GM23338 (cell line): Measurements from ENCODE around the gene RNF2. TPM values are rescaled to one million over a fixed set of nuclear protein-coding genes. Genes with fewer than 3 reads are reported as not detected.

Source experiments
- ATAC-seq: fragments of 200-7000 bp; cut with Tn5 transposase; 3 replicates; pipeline ENCODE4 v1.9.1; 2020
- DNase-seq: peaks from one replicate; pipeline ENCODE4 v3.0.0-alpha.2; 2015; ENCODE audit warnings: low spot score
- H2AFZ ChIP-seq: fragments of 200-600 bp; sonication (generic); 2 replicates; pipeline ENCODE4 v1.8.0; 2016; ENCODE audit warnings: antibody characterized with exemption, mild to moderate bottlenecking, moderate library complexity
- H3F3A ChIP-seq: fragments of 200-600 bp; sonication (generic); replicated peaks from 2 replicates; pipeline ENCODE4 v1.8.0; 2017; ENCODE audit warnings: antibody characterized with exemption, mixed run types, low read depth
- H3K27ac ChIP-seq: fragments of 200-600 bp; sonication (generic); 2 replicates; pipeline ENCODE4 v1.6.1; 2016; ENCODE audit warnings: low read depth
- H3K27me3 ChIP-seq: fragments of 200-600 bp; sonication (generic); 2 replicates; pipeline ENCODE4 v1.8.0; 2016; ENCODE audit warnings: mild to moderate bottlenecking, mixed run types, moderate library complexity; ENCODE audit not compliant: insufficient read depth
- H3K36me3 ChIP-seq: fragments of 200-600 bp; sonication (generic); 2 replicates; pipeline ENCODE4 v1.8.0; 2016; ENCODE audit warnings: mild to moderate bottlenecking; ENCODE audit not compliant: insufficient read depth
- H3K4me1 ChIP-seq: fragments of 200-600 bp; sonication (generic); 2 replicates; pipeline ENCODE4 v1.8.0; 2016; ENCODE audit warnings: mild to moderate bottlenecking, moderate library complexity; ENCODE audit not compliant: insufficient read depth
- H3K4me2 ChIP-seq: fragments of 200-600 bp; sonication (generic); 2 replicates; pipeline ENCODE4 v1.7.1; 2017; ENCODE audit warnings: mixed run types
- H3K4me3 ChIP-seq: fragments of 200-600 bp; sonication (generic); 2 replicates; pipeline ENCODE4 v1.6.1; 2016; ENCODE audit warnings: mixed run types
- H3K79me2 ChIP-seq: fragments of 200-600 bp; sonication (generic); replicated peaks from 2 replicates; pipeline ENCODE4 v1.8.0; 2017; ENCODE audit warnings: mild to moderate bottlenecking; ENCODE audit not compliant: insufficient read depth
- H3K9me2 ChIP-seq: fragments of 200-600 bp; sonication (generic); 2 replicates; pipeline ENCODE4 v1.8.0; 2017; ENCODE audit not compliant: insufficient read depth
- H4K20me1 ChIP-seq: fragments of 200-600 bp; sonication (generic); replicated peaks from 2 replicates; pipeline ENCODE4 v1.8.0; 2017; ENCODE audit warnings: mild to moderate bottlenecking; ENCODE audit not compliant: insufficient read depth
- H3K27ac Mint-ChIP-seq: 2 replicates; pipeline ENCODE4 v1.8.0; 2020; ENCODE audit warnings: inconsistent platforms, mild to moderate bottlenecking, moderate library complexity, mixed read lengths
- H3K27me3 Mint-ChIP-seq: 3 replicates; pipeline ENCODE4 v1.8.0; 2022; ENCODE audit warnings: low read depth, mild to moderate bottlenecking, moderate library complexity, mixed read lengths, inconsistent platforms; ENCODE audit not compliant: insufficient read depth, poor library complexity
- H3K36me3 Mint-ChIP-seq: 3 replicates; pipeline ENCODE4 v1.8.0; 2021; ENCODE audit warnings: low read depth, mild to moderate bottlenecking, inconsistent platforms, moderate library complexity, mixed read lengths
- H3K4me1 Mint-ChIP-seq: 3 replicates; pipeline ENCODE4 v1.8.0; 2020; ENCODE audit warnings: mild to moderate bottlenecking, inconsistent platforms, mixed read lengths
- H3K4me3 Mint-ChIP-seq: 3 replicates; pipeline ENCODE4 v1.8.0; 2021; ENCODE audit warnings: moderate library complexity, mild to moderate bottlenecking, inconsistent platforms, mixed read lengths
- H3K9me3 Mint-ChIP-seq: 3 replicates; pipeline ENCODE4 v1.8.0; 2020; ENCODE audit warnings: moderate library complexity, mild to moderate bottlenecking, inconsistent platforms, mixed read lengths
- CREB1 ChIP-seq: fragments of 250-450 bp; sonication (Bioruptor Pico); IDR thresholded peaks from 2 replicates; pipeline ENCODE4 v1.5.0; 2020; ENCODE audit warnings: low read depth, mild to moderate bottlenecking, moderate library complexity
- EZH2 ChIP-seq: fragments of 200-600 bp; sonication (generic); IDR thresholded peaks from one replicate; pipeline ENCODE4 v1.8.0; 2017; ENCODE audit warnings: antibody characterized with exemption, mild to moderate bottlenecking, low read depth; ENCODE audit not compliant: unreplicated experiment
- EZH2phosphoT487 ChIP-seq: fragments of 200-600 bp; sonication (generic); IDR thresholded peaks from one replicate; pipeline ENCODE4 v1.8.1; 2018; ENCODE audit warnings: antibody characterized with exemption; ENCODE audit not compliant: unreplicated experiment
- JUNB ChIP-seq: IDR thresholded peaks from one replicate; pipeline ENCODE4 v1.6.1; 2016; ENCODE audit warnings: antibody characterized with exemption; ENCODE audit not compliant: unreplicated experiment
- NANOG ChIP-seq: IDR thresholded peaks from 2 replicates; pipeline ENCODE4 v1.6.1; 2016; ENCODE audit warnings: antibody characterized with exemption, borderline replicate concordance
- ZNF114 ChIP-seq: fragments of 250-450 bp; sonication (Bioruptor Pico); IDR thresholded peaks from 2 replicates; pipeline ENCODE4 v1.5.0; 2020; ENCODE audit warnings: mild to moderate bottlenecking, moderate library complexity
- ZNF331 ChIP-seq: fragments of 250-450 bp; sonication (Bioruptor Pico); IDR thresholded peaks from 2 replicates; pipeline ENCODE4 v1.5.0; 2020; ENCODE audit warnings: low read depth, mild to moderate bottlenecking, moderate library complexity
- polyA plus RNA-seq: library from polyadenylated mRNA; unstranded; fragments of >200 nt; fragmentation: Nextera tagmentation; extraction: Ambion mirVana; gene quantifications from 2 replicates; pipeline ENCODE4 v1.2.1, GENCODE V29; 2016
- total RNA-seq: library from RNA; depleted of rRNA; stranded (reverse); fragments of >200 nt; shearing (Covaris generic); gene quantifications from 2 replicates; pipeline ENCODE4 v1.2.3, GENCODE V29; 2014
- TF ChIP-seq, protein P1 (sequence below), 2 experiments: fragments of 200-600 bp in 1 of 2; sonication (generic) in 1 of 2; conservative IDR thresholded peaks; 2 replicates each; pipeline versions ENCODE4 v1.5.1 to v1.6.1; 2016 to 2017; ENCODE audit warnings: antibody characterized with exemption in 2 of 2, low read depth in 2 of 2, mild to moderate bottlenecking in 2 of 2, moderate library complexity in 1 of 2
- TF ChIP-seq, protein P2 (sequence below): IDR thresholded peaks from 2 replicates; pipeline ENCODE4 v1.6.1; 2016; ENCODE audit warnings: antibody characterized with exemption
- TF ChIP-seq, protein P3 (sequence below): IDR thresholded peaks from one replicate; pipeline ENCODE4 v1.6.1; 2018; ENCODE audit warnings: antibody characterized with exemption; ENCODE audit not compliant: unreplicated experiment

The RNF2 gene
- total and polyA plus RNA-seq, 2 experiments from 2014 or later = 33.3 to 51.4 TPM

DNA sequence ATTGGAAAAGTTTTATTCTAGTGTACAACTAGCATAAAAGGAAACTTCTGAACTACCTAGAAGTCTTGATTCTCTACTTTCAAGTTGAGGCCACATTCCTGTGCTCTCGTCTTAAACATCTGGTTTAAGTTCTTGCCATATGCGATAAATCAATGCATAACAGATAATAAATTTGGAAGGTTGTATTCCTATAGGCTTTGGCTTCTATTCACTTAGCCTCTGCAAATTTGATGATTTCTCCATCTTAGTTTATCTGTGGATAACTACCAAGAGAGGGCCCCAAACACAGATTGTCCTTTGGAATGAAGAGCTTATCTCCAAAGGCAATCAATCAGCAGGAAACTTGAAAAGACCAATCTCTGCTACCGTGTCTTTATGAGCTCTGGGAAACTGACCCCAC is 11.7 kb upstream of the RNF2 start:
- no peak overlapping the region for H3K4me3 Mint-ChIP-seq
- peaks cover 8% of the 10 kb centered on the region; the same call in 2 of the 3 replicates for H3K9me3 Mint-ChIP-seq
- no peaks in the 10 kb centered on the region for H3K27me3 ChIP-seq
- H3K27ac ChIP-seq = no peak overlapping the region
- H3K36me3 ChIP-seq = no peaks in the 10 kb centered on the region
- no peaks in the 10 kb centered on the region for H3K79me2 ChIP-seq
- H3K36me3 Mint-ChIP-seq = peaks cover 2% of the 10 kb centered on the region; the same call in 1 of the 3 replicates
- no peak overlapping the region for H3K27ac Mint-ChIP-seq
- no peak for DNase-seq
- no peak for ATAC-seq
- no peaks in the 10 kb centered on the region for H3K4me1 Mint-ChIP-seq
- H3K27me3 Mint-ChIP-seq = no peaks in the 10 kb centered on the region
- no peak overlapping the region for H3K4me2 ChIP-seq
- H3F3A ChIP-seq = no peaks in the 10 kb centered on the region
- no peak overlapping the region for H3K4me3 ChIP-seq
- H2AFZ ChIP-seq = 0 out of 2 replicates have a peak overlapping the region, but pooled peaks have one; percentile 8
- no peak for TF ChIP-seq ZNF114 (CRISPR knock-in tag)
- TF ChIP-seq, protein P1, sequence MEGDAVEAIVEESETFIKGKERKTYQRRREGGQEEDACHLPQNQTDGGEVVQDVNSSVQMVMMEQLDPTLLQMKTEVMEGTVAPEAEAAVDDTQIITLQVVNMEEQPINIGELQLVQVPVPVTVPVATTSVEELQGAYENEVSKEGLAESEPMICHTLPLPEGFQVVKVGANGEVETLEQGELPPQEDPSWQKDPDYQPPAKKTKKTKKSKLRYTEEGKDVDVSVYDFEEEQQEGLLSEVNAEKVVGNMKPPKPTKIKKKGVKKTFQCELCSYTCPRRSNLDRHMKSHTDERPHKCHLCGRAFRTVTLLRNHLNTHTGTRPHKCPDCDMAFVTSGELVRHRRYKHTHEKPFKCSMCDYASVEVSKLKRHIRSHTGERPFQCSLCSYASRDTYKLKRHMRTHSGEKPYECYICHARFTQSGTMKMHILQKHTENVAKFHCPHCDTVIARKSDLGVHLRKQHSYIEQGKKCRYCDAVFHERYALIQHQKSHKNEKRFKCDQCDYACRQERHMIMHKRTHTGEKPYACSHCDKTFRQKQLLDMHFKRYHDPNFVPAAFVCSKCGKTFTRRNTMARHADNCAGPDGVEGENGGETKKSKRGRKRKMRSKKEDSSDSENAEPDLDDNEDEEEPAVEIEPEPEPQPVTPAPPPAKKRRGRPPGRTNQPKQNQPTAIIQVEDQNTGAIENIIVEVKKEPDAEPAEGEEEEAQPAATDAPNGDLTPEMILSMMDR (conservative IDR thresholded peaks at IDR 0.05; ENCODE audit: low read depth in 2 of 2) = no peak
- no peak for TF ChIP-seq JUNB
- TF ChIP-seq EZH2phosphoT487 = no peak
- TF ChIP-seq ZNF331 (CRISPR knock-in tag) = no peak
- TF ChIP-seq, protein P2, sequence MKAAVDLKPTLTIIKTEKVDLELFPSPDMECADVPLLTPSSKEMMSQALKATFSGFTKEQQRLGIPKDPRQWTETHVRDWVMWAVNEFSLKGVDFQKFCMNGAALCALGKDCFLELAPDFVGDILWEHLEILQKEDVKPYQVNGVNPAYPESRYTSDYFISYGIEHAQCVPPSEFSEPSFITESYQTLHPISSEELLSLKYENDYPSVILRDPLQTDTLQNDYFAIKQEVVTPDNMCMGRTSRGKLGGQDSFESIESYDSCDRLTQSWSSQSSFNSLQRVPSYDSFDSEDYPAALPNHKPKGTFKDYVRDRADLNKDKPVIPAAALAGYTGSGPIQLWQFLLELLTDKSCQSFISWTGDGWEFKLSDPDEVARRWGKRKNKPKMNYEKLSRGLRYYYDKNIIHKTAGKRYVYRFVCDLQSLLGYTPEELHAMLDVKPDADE = no peak
- TF ChIP-seq, protein P3, sequence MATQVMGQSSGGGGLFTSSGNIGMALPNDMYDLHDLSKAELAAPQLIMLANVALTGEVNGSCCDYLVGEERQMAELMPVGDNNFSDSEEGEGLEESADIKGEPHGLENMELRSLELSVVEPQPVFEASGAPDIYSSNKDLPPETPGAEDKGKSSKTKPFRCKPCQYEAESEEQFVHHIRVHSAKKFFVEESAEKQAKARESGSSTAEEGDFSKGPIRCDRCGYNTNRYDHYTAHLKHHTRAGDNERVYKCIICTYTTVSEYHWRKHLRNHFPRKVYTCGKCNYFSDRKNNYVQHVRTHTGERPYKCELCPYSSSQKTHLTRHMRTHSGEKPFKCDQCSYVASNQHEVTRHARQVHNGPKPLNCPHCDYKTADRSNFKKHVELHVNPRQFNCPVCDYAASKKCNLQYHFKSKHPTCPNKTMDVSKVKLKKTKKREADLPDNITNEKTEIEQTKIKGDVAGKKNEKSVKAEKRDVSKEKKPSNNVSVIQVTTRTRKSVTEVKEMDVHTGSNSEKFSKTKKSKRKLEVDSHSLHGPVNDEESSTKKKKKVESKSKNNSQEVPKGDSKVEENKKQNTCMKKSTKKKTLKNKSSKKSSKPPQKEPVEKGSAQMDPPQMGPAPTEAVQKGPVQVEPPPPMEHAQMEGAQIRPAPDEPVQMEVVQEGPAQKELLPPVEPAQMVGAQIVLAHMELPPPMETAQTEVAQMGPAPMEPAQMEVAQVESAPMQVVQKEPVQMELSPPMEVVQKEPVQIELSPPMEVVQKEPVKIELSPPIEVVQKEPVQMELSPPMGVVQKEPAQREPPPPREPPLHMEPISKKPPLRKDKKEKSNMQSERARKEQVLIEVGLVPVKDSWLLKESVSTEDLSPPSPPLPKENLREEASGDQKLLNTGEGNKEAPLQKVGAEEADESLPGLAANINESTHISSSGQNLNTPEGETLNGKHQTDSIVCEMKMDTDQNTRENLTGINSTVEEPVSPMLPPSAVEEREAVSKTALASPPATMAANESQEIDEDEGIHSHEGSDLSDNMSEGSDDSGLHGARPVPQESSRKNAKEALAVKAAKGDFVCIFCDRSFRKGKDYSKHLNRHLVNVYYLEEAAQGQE = no peak
- no peak for TF ChIP-seq EZH2
- no peak for TF ChIP-seq CREB1 (CRISPR knock-in tag)
- TF ChIP-seq NANOG = no peak
- no peaks in the 10 kb centered on the region for H4K20me1 ChIP-seq
- H3K4me1 ChIP-seq = no peaks in the 10 kb centered on the region
- H3K9me2 ChIP-seq = peaks cover 3% of the 10 kb centered on the region; the same call in 1 of the 2 replicates
